IPS DF 4.7 (cell line): ENCODE data around the gene CCDC106.

Source experiments
- DNase-seq: peaks from one replicate; pipeline ENCODE4 v3.0.0-alpha.2; 2013; ENCODE audit warnings: low spot score; ENCODE audit errors: extremely low read depth

CCDC106 gene

GRCh38 chr19:55635856-55636440, 12.1 kb upstream of the CCDC106 start:
- DNase-seq = no peak

- DNase-seq = no peak
These were observed 11.3 kb upstream of the CCDC106 start for GRCh38 chr19:55636723-55637122.

GRCh38 chr19:55637534-55637933, 10.5 kb upstream of the CCDC106 start:
- DNase-seq = no peak

GRCh38 chr19:55638864-55639359, 9.1 kb upstream of the CCDC106 start:
- no peak for DNase-seq

GRCh38 chr19:55640043-55640576, 7.9 kb upstream of the CCDC106 start:
- no peak for DNase-seq

- no peak for DNase-seq
These were observed 7.2 kb upstream of the CCDC106 start, which contains the start of gene ZNF580 for GRCh38 chr19:55640577-55641425. TSS of gene ZNF580 (plus strand) at chr19:55641002. CDS start at chr19:55642509, 1,507 bp downstream.

GRCh38 chr19:55641426-55642152, 6.4 kb upstream of the CCDC106 start:
- DNase-seq = no peak

- no peak for DNase-seq
These were observed 5.6 kb upstream of the CCDC106 start for GRCh38 chr19:55642153-55643002.

- DNase-seq = no peak
These were observed 4.8 kb upstream of the CCDC106 start, which contains the start of gene ZNF581 for GRCh38 chr19:55643003-55643886. TSS of gene ZNF581 (plus strand) at chr19:55643649. CDS start at chr19:55644572, 923 bp downstream.

- no peak for DNase-seq
These were observed 4.2 kb upstream of the CCDC106 start for GRCh38 chr19:55643887-55644176.

- DNase-seq = no peak
These were observed 3.7 kb upstream of the CCDC106 start for GRCh38 chr19:55644191-55644833.

GRCh38 chr19:55644842-55645511, 3.0 kb upstream of the CCDC106 start:
- DNase-seq = no peak

- no peak for DNase-seq
These were observed 2.5 kb upstream of the CCDC106 start for GRCh38 chr19:55645512-55645881.

GRCh38 chr19:55646889-55647731, 902 bp upstream of the CCDC106 start:
- DNase-seq = no peak

GRCh38 chr19:55648585-55649267, 714 bp downstream of the CCDC106 start:
- DNase-seq = no peak

- DNase-seq = no peak
These were observed 1.5 kb downstream of the CCDC106 start for GRCh38 chr19:55649268-55650125.
